RPMI8226 (cell line): Measurements from ENCODE around the gene PIEZO1.
A peak's percentile ranks its signal among the peaks of the same experiment; 100 is the strongest.

Source experiments
- DNase-seq: peaks from one replicate; pipeline ENCODE4 v3.0.0-alpha.2; 2015

The PIEZO1 gene

GRCh38 chr16:88715312-88716190 lies 69.5 kb downstream of the PIEZO1 start:
- no peak for DNase-seq

GRCh38 chr16:88714420-88715302 lies 70.4 kb downstream of the PIEZO1 start:
- no peak for DNase-seq

GRCh38 chr16:88713568-88714419 lies 71.2 kb downstream of the PIEZO1 start:
- DNase-seq: no peak

GRCh38 chr16:88713054-88713453 lies 72.0 kb downstream of the PIEZO1 start:
- no peak for DNase-seq

- no peak for DNase-seq
These were observed 72.5 kb downstream of the PIEZO1 start for GRCh38 chr16:88712362-88712979.

GRCh38 chr16:88711750-88712340 lies 73.2 kb downstream of the PIEZO1 start:
- no peak for DNase-seq

- no peak for DNase-seq
These were observed 74.5 kb downstream of the PIEZO1 start for GRCh38 chr16:88710556-88710955.

GRCh38 chr16:88706965-88707826 lies 77.8 kb downstream of the PIEZO1 start:
- DNase-seq: peak; percentile 33

- peak; percentile 91 for DNase-seq
These were observed 78.6 kb downstream of the PIEZO1 start, which contains the start of the genes CTU2 and RNF166 for GRCh38 chr16:88706229-88706964. CTU2 (plus strand) TSS chr16:88706503; CDS start chr16:88706531, 28 bp downstream. RNF166 (minus strand) TSS chr16:88706408; CDS start chr16:88706325, 83 bp downstream.

GRCh38 chr16:88705801-88706228 lies 79.2 kb downstream of the PIEZO1 start:
- peak; percentile 46 for DNase-seq

- peak; percentile 73 for DNase-seq
These were observed 79.8 kb downstream of the PIEZO1 start for GRCh38 chr16:88705076-88705684.

- DNase-seq: no peak
These were observed 81.3 kb downstream of the PIEZO1 start for GRCh38 chr16:88703486-88704309.

GRCh38 chr16:88702371-88703210 lies 82.4 kb downstream of the PIEZO1 start:
- no peak for DNase-seq

- DNase-seq: no peak
These were observed 83.2 kb downstream of the PIEZO1 start for GRCh38 chr16:88701581-88702370.

- DNase-seq: peak; percentile 87
These were observed 84.2 kb downstream of the PIEZO1 start for GRCh38 chr16:88700636-88701482.

- DNase-seq: no peak
These were observed 84.7 kb downstream of the PIEZO1 start for GRCh38 chr16:88700322-88700635.
